GM21526 (cell line): ENCODE data around the gene MACF1.
A peak's percentile ranks its signal among the peaks of the same experiment; 100 is the strongest.
"Not testable (repeated sequence)": the region's sequence is repeated elsewhere in the genome, so short reads cannot be mapped to it uniquely, and the experiment has no call there.

ENCODE experiments used
- ATAC-seq: cut with Tn5 transposase; IDR thresholded peaks from one replicate; pipeline ENCODE4 v1.9.1; 2021; ENCODE audit warnings: moderate library complexity; ENCODE audit not compliant: unreplicated experiment, low FRiP score

Gene MACF1

DNA sequence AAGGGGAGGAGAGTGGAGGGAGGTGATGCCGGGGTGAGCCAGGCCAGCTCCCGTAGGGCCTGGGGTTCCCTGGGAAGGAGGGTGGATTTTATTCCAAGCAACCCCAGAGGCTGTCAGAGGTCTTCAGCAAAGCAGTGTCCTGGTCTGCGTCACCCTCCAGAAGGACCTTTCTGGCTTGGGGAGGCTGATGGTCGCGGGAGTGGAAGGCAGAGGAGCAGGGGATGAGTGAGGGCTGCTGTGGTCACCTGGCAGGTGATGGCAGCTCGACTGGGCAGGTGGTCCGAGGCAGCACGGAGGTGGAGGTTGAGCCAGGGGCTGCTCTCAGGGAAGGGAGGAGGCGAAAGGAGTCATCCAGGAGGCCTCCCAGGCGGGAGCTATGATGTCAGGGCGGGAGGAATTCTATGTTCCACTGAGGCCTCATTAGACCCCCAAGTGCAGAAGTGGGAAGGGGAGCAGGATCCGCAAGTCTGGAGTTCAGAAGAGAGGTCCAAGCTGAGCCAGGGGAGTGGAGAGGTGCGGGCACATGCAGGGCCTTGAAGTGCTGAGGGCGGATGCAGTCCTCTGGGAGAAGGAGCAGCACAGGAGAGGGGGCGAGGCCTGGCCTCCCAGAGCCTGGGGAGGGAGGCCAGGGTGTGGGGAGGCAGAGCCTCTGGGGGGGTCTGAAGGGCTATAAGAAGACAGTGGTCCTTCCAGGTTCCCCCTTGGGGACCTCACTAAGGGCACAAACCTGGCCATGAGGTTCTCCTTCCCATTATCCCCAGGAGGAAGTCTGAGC, 320.3 kb downstream of the MACF1 start:
- no peak for ATAC-seq

DNA sequence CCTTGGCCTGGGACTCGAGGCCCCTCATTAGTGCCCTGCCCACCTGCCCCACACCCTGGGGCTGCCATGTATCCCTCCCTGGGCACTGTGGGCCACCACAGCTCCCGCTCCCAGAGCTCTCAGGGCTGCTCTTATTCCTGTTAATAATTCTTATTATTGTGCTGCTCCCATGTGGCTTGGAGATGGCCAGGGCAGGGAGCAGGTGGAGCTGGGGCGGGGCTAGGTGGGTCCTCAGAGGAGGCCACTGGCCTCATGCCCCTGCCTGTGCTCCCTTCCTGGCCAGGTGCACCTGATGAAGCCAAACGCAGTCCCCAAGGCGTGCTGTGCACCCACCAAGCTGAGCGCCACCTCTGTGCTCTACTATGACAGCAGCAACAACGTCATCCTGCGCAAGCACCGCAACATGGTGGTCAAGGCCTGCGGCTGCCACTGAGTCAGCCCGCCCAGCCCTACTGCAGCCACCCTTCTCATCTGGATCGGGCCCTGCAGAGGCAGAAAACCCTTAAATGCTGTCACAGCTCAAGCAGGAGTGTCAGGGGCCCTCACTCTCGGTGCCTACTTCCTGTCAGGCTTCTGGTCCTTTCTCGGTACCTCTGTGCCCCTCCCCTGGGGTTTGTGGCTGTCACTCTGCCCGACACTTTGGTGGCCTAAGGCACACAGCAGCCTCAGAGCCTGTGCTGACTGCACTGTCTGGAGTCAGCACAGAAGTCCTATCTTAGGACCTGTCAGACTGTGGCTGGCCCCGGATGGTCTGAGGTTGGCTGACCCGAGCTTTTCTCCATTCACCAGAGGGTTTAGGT, 321.1 kb downstream of the MACF1 start:
- peak; percentile 85 for ATAC-seq

DNA sequence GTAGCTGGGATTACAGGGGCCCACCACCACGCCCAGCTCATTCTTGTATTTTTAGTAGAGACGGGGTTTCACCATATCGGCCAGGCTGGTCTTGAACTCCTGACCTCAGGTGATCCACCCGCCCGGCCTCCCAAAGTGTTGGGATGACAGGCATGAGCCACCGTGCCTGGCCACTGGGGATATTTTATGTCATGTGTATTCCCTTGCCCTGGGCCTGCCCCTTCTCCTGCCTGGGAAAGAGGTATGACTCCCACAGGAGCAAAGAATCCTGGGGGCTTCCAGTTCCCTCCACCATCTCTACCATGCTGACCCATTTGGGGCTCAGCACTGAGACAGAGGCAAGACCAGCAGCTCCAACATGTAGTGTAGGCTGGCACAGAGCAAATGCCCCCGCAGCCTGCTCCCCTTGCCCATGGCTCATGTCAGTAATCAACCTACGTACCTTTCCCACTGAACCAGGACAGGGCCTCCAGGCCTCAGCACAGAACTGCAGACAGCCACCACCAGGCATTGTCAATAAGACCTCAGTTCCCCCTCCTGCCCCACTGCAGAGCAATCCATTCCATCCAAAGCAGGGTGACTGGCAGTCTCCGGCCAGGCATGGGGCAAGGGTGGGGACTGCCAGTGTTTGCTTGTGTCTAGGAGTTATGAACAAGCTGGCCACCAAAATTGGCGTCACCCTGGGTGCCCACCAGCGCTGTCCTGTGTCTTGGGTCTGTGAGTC, 322.1 kb downstream of the MACF1 start:
- ATAC-seq: no peak

DNA sequence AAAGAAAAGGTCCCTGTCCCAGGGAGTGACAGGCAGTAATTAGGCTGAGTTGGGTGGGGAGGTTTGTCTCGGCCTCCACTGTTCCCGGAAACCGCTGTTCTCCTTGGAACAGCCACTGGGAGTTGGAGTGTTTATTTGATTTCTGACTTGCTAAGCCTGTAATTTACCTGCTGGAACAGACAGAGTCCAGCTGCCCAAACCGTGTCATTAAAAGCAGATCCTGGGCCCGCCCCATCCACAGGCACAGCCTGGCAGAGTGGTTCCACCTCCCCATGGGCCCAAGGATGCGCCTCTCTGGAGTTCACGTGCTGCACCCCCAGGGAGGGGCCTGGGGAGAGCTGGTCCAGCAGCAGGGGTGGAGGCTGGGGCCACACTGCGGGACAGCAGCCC, 322.7 kb downstream of the MACF1 start:
- not testable (repeated sequence) for ATAC-seq

DNA sequence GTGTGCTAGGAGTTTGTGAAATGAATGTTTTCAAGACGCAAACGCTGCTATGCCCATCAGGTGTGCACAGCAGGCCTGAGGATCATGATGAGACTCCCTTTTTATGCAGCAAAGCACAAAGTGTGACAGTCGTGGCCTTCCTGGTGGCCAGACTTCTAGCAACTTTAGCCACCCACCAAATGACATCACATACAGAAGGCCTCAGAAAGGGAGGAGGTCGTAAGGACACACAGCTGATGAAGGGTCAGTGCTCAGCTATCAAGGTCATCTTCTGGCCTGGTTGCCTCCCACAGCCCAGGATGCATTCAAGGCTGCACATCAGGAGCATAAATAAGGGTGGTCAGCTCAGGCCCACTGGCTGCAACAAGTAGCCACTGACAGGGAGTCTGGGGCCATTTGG, 323.6 kb downstream of the MACF1 start:
- no peak for ATAC-seq

DNA sequence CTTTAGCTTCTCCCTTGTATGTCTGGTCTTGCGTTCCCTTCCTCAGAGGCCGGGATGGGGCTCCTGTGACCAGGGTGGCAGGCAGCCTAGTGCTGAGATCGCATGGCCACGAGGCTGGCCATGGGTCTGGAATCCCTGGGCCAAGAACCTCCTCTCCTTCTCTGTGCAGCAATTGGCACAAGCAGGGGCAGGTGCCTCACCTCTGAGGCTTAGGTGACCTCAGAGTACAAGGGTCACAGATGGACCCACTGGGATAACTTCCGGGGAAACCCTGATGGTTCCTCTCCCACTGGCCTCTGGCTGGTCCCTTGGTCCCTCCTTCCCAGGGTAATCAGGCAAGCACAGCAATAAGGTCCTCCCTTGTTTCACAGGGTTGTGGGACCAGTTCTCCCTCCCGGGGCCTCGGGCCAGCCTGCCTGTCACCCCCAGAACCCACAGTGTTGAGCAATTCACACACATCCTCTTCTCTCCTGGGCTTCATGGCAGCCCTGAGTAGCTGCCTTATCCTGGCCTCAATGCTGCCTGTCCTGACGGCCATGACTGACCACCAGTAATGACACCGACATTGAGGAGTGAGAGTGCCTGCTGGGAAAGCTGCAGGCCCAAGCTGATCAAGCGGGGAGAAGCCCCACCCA, 325.5 kb downstream of the MACF1 start:
- no peak for ATAC-seq

DNA sequence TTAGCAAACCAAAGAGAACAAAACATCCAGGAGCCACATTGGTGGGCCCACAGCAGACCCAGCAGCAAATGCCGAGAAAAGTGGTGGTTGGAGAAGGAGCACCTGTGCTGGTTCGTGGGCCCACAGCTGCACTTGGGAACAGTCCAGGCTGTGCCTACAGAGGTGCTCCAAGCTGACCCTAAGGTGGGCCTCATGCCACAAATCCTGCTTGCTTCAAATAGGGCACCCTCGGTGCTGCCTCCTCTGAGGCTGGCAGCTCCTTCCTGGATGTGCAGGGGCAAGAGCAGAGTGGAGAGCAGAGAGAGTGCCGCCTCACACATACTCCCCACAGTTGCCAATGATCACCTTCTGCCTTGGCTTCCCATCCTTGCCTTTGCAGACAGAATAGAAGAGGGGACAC, 327.0 kb downstream of the MACF1 start:
- ATAC-seq: no peak

DNA sequence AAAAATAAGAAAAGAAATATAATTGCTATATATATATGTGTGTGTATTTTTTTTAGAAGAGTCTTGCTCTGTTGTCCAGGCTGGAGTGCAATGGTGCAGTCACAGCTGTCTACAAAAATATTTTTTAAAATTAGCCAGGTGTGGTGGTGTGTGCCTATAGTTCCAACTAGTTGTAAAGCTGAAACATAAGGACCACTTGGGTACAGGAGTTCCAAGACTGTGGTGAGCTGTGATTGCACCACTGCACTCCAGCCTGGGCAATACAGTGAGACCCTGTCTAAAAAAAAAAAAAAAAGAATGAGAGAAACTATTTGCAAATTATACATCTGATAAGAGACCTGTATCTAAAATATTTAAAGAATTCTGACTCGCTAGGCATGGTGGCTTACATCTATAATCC, 328.9 kb downstream of the MACF1 start:
- no peak for ATAC-seq
